GM19193 (cell line): ENCODE measurements around the gene SFT2D2.

Experiments
- POLR2A ChIP-seq: IDR thresholded peaks from 4 replicates; pipeline ENCODE4 v1.6.1; 2011; ENCODE audit not compliant: insufficient read depth, insufficient read length; ENCODE audit errors: extremely low read depth

SFT2D2 gene

DNA sequence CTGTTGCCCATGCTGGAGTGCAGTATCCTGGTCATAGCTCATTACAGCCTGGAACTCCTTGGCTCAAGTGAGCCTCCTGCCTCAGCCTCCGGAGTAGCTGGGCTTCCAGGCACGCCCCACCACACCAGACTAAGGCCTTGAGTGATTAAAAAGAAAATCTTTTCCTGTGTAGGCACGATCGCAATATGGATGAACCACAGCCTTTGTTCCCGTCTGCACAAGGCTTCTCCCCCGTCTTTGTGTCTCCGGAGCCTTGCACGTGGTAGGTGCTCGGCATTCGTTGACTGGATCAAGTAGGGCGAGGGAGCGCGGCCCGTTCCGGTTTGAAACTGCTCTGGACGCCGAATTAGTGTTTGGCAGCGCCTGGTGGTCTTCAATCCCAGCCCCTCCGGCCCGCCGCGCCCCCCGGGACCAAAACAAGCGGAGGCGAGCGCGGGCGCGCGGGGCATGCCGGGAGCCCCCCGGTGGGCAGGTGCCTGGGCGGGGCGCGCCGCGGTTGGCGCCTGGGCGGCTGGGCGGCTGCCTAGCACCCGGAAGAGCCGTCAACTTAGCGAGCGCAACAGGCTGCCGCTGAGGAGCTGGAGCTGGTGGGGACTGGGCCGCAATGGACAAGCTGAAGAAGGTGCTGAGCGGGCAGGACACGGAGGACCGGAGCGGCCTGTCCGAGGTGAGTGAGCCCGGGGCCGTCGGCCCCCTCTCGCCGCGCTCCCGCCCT, at the start of gene SFT2D2:
SFT2D2 (plus strand) TSS at position 529 of the 715 bp plus-strand sequence; CDS start at position 605, 76 bp downstream.
- TF ChIP-seq POLR2A: peak; percentile 76

DNA sequence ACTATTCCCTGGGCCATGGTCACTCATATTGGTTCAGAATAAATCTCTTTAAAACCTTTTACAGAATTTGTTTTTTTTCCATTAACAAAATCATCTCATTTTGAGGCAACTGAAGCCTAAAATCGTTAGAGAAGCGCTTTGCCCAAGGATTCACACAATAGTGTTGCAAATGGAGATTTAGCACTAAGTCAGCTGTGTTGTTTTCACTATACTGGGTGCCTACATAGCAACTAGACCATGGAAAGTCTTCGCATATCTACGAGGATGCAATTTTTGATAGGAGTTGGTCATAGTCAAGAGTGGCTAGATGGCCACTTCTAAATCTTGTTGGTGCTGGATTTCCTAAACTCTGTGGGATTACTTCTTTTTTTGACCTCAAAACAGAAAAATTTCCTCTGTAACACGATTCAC, 47.6 kb upstream of the SFT2D2 start:
- TF ChIP-seq POLR2A: no peak

DNA sequence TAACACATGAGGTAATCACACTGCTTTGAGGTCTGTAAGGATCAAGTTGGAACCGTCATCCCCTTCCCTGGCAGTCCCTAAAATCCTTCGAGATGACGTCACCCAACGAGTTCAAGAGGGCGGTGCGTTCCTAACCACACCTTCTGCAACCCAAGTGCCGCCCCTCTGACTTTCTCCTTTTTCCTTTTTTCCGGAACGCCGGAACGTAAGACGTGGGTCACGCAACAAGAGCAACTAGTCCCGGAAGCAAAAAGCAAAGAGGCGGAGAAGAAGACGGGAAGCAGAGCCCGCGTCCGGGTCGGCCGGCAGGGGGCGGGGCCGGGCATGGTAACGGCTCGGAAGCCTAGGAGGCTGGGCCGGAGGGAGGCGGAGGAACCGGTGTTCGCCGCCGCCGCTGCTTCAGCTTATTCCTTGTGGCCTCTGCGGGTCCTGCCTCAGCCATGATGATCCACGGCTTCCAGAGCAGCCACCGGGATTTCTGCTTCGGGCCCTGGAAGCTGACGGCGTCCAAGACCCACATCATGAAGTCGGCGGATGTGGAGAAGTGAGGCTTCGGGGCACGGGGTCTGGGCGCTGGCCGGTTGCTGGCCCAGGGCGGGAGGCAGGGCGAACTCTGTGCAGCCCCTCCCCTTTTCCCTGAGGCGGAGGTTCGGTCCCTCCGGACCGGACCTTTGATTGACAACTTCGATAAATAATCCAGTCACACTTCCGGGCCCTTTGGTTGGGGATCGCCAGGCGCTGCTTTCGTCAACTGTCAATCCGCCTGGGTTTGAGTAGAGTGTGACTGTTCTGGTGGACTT, 47.0 kb upstream of the SFT2D2 start, which contains the start of gene TIPRL:
TIPRL (plus strand) TSS at position 325 of the 800 bp plus-strand sequence; CDS start at position 441, 116 bp downstream.
- peak; percentile 84 for TF ChIP-seq POLR2A

DNA sequence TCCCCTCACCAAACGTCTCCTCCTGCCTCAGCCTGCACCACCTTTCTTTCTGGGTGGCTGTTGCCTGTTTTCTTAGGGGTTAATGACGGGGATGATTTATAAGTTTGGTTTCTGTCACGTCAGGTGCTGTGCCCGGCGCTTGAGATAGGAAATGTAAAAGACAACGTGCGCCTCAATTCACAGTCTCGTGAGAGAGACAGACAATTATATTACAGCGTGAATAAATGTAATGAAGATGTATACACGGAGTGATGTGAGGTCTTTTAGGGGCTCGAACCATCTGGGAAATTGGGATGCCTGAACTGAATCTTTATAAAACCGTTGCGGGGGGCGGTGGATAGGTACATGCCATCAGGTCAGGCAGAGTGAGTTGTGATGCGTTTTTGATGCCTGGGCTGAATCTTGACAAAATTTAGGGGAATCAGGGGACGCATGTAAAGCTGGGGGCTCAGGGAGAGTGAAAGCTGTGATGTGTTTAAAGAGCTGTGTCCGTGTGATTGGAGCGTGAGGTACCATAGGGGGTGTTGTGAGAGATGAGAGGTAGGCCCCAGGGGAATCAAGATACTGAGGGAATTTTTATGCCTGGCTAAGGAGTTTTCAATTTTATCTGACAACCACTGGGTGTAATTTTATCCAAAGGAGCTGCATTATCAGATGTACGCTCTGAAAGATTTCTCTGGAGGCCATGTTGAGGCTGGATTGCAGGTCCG, 46.2 kb upstream of the SFT2D2 start:
- no peak for TF ChIP-seq POLR2A

DNA sequence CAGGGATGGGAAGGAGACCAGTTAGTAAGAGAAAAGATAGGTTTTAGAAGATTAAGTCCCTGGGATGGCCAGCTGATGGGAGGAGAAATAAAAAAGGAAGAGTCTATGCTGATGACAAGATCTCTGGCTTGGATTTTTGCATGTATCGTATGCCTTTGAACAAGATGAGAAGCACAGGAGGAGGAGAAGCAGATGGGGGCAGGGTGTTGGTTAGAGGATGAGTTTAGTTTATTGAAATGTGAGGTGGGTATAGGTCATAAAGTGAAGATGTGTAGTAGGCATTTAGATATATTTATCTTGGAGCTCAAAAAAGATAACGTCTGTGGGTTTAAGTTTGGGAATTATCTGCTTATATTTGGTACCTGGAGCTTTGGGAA, 45.7 kb upstream of the SFT2D2 start:
- no peak for TF ChIP-seq POLR2A

DNA sequence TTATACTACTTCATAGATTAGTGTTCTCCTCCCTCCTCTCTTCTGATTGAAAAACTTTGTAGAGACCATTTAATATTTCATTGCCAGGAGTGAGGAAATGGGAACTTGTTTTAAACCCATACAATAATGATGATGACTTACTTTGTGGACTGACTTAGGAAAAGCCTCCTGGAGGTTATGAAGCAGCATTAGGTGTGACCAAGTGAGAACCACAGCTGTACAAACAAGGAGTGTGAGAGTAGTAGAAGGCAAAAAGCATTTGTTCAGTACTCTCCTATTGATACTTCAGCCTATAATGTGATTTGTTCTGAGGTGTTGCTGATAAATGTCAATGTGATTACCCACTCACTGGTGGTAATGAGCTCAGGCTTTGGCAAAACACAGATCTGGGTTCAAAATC, 38.6 kb upstream of the SFT2D2 start:
- no peak for TF ChIP-seq POLR2A

DNA sequence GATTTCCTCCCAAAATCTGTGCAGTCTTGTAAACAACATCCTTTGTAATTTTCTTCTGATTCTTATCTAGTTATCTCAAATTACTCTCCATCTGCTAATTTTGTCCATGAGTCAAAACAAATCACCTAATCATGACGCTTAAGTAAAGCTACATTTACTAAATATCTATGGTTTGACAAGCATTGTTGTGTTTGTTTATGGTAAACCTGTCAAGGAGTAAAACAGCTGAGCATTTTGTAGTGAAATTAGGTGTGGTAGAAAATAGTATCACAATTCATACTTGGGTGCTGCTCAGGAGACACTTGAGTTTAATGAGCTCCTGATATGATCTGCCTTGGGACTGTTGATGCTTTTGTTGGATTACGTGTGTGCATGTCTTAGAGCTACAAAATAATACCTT, 35.4 kb upstream of the SFT2D2 start:
- TF ChIP-seq POLR2A: no peak

DNA sequence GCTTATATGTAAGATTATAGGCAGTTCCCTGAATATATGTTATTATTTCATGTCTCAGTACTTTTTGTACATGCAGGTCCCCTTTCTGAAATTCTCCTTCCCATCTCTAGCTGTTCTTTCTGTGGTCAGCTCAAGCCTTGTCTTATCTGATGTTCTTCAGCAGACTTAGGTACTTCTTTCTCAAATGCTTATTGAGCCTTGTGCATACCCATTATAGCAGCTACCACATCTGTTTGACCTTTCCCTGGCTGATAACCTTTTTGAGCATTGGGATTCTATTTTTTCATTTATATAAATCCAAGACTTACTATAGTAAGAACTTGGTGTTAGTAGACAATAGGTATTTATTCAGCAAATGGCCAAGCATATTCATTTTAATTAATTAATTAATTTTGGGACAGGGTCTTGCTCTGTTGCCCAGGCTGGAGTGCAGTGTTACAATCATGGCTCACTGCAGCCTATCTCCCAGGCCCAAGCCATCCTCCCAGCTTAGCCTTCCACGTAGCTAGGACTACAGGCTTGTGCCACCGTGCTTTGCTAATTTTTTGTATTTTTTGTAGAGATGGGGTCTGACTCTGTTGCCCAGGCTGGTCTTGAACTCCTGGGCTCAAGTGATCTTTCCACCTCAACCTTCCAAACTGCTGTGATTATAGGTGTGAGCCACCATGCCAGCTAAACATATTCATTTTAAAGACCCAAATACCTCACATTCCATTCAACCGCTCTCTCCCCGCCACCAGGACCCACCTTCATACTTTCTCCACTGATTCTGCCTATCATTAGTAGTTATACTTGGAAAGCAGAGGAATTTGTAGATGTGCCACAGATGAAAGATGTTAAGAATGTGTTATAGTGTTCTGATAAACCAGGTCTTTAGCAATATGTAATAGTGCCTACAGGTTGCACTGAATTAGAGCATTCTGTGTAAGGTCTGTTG, 30.3 kb upstream of the SFT2D2 start:
- TF ChIP-seq POLR2A: no peak

DNA sequence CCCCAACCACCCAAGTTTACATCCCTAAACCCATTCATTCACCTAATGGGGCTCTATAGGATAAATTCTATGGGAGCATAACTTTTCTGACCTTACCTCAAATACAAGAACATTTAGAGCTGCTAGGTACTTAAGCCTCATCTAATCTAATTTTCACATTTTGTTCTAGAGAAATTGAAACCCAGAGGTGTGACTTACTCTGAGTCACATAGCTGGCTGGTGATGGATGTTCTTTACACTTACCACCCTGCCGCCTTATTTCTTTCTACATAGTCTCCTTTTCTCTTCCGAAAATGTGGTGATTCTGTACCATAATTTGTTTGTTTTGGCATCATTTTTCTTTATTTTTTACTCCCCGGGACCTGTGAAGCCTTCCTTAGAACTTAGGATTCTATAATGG, 26.7 kb upstream of the SFT2D2 start:
- no peak for TF ChIP-seq POLR2A

DNA sequence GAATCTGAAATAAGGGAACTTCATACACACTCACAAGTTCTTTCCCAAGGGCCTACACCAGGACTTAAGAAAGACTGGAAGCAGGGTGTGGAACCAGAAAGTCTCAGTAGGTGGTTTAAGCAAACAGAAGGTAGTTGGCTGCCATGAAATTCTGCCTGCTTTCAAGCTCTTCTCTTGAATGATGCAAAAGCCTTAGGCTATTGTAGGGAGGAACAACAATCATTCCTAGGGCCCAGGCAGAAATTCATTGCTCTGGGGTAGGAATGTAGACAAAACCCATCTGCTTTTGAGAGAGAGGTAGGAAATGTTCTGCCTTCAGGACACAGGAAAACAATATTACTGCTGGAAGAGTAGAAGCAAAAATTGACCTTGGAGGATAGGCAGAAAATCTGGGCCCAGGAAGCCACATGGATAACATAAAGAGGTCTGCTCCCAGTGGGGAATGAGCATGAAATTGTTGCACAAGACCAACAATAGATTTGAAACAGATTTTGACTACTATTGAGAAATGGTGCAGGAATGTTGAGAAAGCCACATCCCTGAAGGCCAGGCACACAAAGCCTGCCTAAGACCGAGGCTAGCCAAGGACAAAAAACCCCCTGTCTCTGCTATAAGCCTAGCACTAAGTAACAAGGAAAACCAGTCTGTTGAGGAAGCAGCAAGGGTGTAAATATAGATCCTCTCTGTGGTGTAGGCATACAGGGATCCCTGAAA, 22.7 kb upstream of the SFT2D2 start:
- TF ChIP-seq POLR2A: no peak

DNA sequence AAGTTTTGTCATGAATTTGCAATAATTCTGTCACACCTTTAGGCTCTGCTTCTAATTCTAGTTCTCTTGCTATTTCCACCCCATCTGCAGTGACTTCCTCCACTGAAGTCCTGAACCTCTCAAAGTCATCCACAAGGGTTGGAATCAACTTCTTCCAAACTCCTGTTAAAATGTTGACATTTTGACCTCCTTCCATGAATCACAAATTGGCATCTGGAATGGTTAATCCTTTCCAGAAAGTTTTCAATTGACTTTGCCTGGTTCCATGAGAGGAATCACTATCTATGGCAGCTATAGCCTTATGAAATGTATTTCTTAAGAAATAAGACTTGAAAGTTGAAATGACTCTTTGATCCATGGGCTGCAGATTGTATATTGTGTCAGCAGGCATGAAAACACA, 19.7 kb upstream of the SFT2D2 start:
- no peak for TF ChIP-seq POLR2A

DNA sequence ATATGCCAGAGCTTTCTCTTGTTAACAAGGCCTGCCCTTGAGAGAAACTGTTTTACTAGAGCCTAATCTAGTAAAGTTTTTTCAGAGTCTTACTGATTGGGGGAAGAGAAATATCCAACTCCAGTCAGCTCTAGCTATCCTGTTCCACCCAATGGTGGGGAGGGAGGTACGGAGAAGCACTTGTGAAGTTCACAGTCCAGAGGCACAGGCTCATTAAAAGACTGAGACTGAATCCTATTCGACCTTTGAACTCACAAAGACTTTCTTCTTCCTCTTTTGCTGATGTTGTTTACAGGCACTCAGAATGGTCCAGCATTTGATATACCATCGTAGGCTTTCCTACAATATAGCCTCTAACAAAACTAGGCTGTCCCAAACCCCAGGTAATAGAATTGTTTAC, 15.5 kb upstream of the SFT2D2 start:
- no peak for TF ChIP-seq POLR2A

DNA sequence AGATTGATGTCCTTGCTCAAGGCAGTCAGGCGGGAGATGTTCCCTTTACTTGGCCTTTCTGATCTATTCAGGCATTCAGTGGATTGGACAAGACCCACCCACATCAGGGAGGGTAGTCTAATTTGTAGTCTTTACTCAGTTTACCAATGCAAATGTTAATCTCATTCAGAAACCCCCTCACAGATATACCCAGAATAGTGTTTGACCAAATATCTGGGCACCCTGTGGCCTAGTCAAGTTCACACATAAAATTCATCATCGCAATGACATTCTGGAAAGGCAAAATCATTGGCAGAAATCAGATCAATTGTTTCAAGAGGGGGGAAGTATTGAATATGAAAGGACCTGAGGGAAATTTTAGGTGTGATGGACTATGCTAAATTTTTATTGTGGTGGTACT, 12.5 kb upstream of the SFT2D2 start:
- TF ChIP-seq POLR2A: no peak

DNA sequence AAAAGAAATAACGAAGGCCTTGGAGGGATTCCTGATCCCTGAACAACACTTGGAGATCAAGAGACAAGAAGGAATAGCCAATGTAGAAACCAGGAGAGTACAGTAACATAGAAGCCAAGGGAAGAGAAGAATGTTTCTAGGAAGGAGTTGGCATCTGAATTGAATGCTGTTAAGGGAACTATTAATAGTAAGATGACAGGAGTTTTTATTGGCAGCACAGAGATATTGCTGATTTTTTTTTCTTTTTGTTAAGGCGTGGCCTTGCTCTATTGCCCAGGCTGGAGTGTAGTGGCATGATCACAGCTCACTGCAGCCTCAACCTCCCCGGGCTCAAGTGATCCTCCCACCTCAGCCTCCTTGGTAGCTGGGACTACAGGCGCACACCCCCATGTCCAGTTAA, 9.6 kb upstream of the SFT2D2 start:
- TF ChIP-seq POLR2A: no peak
